PC-3 (cell line): Measurements from ENCODE around the gene DIP2C.

Source experiments
- CTCF ChIP-seq: fragments of 300-600 bp; sonication (generic); conservative IDR thresholded peaks from 2 replicates; pipeline ENCODE4 v1.5.1; 2017; ENCODE audit warnings: antibody characterized with exemption, low read depth, mild to moderate bottlenecking, low read length
- EZH2 ChIP-seq: fragments of 300-600 bp; sonication (generic); IDR thresholded peaks from one replicate; pipeline ENCODE4 v1.6.1; 2017; ENCODE audit warnings: antibody characterized with exemption, mild to moderate bottlenecking, low read length; ENCODE audit not compliant: unreplicated experiment

- TF ChIP-seq CTCF (no peak), EZH2 (no peak)
These were observed 340.4 kb downstream of the DIP2C start for GRCh38 chr10:349081-349480.
